ENCODE results near the gene PRKCZ.

PRKCZ gene

DNA sequence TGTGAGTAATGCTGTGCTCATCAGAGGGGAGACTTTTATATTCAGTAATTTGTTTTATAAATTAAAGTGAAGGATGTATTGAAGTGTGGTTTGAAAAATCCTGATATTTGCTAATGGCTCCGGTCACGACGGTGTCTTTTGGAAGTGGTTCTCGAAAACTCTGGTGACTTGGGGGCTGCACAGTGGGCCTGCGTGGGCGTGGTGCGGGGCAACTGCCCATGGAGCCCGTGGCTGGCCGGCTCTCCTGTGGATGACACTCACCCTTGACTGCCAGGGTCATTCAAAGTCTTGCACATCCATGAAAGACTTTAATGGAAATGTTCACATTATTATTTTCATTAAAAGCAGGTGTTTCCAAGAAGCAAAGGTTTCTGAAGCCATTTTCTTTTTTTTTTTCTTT, 136.7 kb downstream of the PRKCZ start:
- H3K27me3 Mint-ChIP-seq = no peaks in the 10 kb centered on the region

DNA sequence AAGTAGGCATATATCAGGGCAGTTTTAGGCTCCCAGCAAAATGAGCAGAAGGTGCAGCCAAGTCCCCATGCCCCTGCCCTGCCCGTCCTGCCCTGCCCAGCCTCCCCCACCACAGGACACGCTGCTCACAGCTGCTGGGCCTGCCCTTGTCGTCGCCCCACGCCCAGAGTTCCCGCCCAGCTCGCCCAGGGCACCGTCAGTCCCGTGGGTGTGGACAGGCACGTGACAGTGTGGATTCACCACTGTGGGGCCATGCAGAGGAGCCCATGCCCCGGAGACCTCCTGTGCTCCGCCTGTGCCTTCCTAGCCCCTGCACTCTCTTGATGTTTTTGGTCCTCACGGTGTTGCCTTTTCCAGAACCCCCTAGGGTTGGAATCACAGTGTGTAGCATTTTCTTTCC, 137.4 kb downstream of the PRKCZ start:
- Mint-ChIP-seq H3K4me3 (no peak overlapping the region), H3K27ac (no peak overlapping the region), H3K9me3 (no peaks in the 10 kb centered on the region), H3K4me1 (peaks cover 36% of the 10 kb centered on the region), H3K27me3 (no peaks in the 10 kb centered on the region)
- ATAC-seq (no peak), DNase-seq (no peak)

More for the DNA sequence above, 136.7 kb downstream of the PRKCZ start:
- ATAC-seq = no peak
- no peak for DNase-seq
- H3K4me3 Mint-ChIP-seq = no peak overlapping the region
- H3K9me3 Mint-ChIP-seq = no peaks in the 10 kb centered on the region
- H3K4me1 Mint-ChIP-seq = peaks cover 33% of the 10 kb centered on the region
- H3K27ac Mint-ChIP-seq = no peak overlapping the region

DNA sequence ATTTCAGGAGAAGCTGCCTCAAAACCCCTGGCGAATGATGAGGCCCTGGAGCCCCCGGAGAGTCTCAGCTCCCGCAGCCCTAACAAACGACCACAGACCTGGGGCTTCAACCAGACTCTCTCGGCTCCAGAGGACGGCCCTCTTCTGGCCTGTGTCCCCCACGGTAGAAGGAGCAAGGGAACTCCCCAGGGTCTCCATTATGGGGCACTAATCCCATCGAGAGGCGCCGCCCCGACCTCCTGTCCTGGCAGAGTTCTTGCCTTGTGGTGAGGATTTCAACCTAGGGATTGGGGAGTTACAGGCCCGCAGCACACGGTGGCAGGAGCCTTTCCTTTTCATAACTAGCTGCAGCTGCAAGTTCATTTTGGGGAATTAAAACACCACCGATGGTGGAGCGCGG, 138.1 kb downstream of the PRKCZ start:
- no peaks in the 10 kb centered on the region for H3K27me3 Mint-ChIP-seq
- H3K4me1 Mint-ChIP-seq = peaks cover 44% of the 10 kb centered on the region
- H3K4me3 Mint-ChIP-seq = no peak overlapping the region
- ATAC-seq = no peak
- H3K9me3 Mint-ChIP-seq = no peaks in the 10 kb centered on the region
- no peak for DNase-seq
- no peak overlapping the region for H3K27ac Mint-ChIP-seq

DNA sequence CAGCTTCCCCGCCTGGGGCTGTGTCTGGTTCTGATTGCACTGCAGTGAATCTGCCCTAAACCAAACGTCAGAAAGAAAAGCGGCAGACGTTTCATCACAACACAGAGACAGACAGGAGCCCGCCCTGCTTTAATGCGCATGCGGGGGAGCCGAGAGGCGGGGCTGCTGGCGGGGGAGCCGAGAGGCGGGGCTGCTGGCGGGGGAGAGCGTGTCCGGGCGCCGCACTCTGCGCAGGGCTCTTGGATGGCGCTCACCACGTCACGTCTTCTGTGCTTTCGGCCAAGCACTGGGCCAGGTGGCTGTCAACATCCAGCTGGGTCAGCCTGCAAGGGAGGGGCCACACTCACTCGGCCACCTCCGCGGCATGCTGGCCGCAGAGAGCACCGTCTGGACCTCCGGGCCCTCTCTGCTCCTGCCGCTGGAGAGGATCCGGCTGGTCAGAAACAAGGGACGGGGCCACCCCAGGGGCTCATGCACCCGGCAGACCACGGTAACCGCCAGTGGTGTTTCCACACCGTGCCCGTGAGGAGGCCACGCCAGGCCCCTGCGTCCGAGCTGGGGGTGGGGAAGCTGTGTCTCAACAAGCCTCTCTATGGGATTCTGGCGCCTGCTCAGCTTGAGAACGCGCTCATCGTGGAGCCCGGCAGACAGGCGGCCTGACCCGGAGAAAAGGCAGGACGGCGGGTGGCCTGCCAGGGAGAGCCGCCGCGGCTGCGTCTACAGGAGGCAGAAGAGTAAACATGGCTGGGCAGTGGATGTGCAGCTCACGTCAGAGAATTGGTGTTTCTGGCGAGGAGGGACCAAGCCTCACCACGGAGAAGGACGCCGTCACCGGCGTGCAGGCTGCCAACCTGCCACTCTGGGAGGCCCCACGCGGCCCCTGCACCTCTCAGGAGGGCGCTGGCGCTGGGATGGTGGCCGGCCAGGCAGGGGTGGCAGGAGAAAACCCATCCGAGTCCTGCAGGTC, 139.5 kb downstream of the PRKCZ start:
- H3K27me3 Mint-ChIP-seq = no peaks in the 10 kb centered on the region
- H3K9me3 Mint-ChIP-seq = no peaks in the 10 kb centered on the region
- H3K4me1 Mint-ChIP-seq = peaks cover 50% of the 10 kb centered on the region
- ATAC-seq (peak; percentile 90), DNase-seq (peak; percentile 88 to 89)
- H3K4me3 Mint-ChIP-seq = peak overlapping the region; percentile 68 to 84
- peak overlapping the region; percentile 69 to 85 for H3K27ac Mint-ChIP-seq

DNA sequence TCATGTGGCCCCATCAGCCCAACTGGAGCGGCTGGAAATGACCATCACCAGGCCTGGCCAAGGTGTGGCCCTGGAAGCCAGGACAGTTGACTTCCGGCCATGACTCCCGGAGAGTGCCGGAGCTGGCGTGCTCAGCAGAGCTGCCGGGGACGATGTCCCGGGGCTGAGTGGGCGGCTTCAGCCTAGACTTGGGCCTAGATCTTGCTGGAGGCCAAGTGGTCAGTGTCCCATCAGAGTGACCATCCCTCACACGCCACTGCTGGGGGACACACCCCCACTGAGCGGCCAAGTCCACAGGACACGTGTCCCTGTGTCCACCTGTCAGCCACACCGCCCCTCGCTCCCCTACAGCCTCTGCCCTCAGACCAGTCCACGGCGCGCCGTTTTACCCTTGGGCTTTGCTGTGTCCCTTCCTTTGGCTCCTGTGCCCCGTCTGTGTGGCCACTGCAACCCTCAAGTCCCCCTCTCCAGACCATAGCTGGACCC, 140.3 kb downstream of the PRKCZ start:
- Mint-ChIP-seq H3K9me3 (no peaks in the 10 kb centered on the region), H3K4me3 (peak overlapping the region; percentile 19 to 76), H3K27me3 (no peaks in the 10 kb centered on the region), H3K27ac (no peak overlapping the region), H3K4me1 (peaks cover 50% of the 10 kb centered on the region)
- ATAC-seq (no peak), DNase-seq (no peak)

DNA sequence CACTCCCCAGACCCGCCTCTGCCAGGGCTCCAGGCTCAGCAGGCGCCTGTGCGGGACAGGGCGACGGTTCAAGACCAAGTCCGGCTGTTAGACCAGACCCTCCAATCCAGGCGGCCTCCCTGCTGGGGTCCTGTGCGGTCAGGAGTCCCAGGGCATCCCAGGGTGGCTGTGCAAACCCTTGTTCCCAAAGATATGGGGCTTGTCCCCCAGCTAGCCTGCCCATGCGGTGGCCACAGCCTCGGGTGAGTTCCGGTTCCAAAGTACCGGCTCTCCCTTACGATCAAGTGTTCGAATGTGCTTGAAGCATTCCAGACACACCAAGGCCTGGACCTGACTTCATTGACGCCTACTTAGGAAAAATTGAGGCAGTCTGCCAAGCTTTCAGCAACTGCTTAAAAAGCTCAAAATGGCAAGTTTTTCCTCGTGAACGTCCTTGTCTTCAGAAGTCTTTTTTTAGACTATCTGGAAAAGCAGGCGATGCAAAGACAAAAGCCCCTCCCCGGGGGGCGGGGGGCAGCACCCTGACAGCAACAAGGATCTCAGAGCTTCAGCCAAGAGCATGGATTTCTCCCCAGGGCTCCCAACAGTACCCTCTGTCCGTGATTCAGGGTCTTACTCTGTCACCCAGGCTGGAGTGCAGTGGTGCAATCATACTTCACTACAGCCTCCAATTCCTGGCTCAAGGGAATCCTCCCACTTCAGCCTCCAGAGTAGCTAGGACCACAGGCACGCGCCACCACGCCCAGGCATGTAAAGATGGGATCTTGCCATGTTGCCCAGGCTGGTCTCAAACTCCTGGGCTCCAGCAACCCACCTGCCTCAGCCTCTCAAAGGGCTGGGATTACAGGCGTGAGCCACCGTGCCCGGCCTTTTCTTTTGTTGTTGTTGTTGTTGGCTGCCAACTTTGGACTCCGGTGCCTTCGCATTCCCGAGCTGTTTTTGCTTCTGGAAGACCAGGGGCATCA, 142.1 kb downstream of the PRKCZ start:
- Mint-ChIP-seq H3K4me3 (peak overlapping the region; percentile 3 to 42), H3K4me1 (peaks cover 54% of the 10 kb centered on the region), H3K9me3 (no peaks in the 10 kb centered on the region), H3K27ac (no peak overlapping the region), H3K27me3 (no peaks in the 10 kb centered on the region)
- DNase-seq (no peak), ATAC-seq (no peak)

DNA sequence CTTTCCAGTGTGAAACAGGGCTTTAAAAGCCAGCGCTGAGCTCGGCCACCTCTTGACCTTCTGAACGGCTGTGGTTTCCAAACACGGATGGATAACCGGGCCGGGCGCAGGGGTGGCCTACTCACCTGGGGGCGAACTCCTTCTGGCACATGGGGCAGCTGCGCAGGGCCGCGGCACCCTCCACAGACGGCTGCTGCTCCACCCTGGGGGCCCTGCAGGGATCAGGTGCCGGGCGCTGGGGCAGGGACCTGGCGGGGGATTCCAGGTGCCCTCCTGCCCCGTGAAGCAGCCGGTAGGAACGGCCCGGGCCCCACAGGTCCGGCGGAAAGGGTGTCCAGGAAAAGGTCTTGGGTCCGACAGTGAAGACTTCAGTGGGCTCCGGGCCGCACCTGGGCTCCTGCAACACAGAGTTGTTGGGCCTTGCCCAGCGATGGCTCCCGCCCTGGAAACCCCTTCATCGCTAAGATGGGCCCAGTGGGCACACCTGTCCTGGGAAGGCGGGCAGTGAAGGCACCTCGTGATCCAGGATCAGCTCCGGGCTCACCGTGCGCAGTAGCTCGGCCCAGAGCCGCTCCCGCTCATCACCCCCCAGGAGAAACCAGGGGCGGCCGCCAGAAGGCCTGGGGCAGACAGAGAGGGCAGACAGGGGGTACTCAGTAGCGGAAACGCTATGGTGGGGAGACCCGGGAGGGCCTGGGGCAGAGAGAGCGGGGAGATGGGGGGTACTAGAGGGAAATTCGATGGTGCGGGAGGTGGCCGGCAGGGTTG, 143.5 kb downstream of the PRKCZ start:
- H3K27ac Mint-ChIP-seq = peak overlapping the region; percentile 91 to 95

DNA sequence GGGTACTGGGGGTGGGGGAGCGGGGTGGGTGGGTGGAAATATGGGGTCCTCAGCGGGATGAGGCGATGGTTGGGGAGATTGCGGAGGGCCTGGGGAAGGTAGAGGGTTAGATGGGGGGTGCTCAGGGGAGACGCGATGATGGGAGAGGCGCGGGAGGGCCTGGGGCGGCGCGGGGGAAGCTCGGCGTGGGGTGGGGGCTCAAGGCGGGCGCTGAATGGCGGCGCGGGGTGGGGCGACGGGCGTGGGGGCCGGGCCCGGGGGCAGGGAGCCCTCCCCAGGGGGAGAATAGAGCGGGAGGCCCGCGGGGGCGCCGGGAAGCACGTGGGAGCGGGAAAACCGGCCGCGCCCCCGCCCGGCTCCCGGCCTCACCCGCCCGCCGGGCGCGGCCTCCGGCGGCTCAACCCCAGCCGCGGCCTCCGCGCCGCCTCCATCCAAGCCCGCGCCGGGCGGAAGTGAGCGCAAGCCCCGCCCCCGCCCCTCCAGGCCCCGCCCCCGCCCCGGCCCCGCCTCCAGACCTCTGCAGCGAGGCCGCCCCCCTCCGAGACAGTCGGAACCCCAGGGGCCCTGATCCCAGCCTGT, 144.2 kb downstream of the PRKCZ start, which contains the start of gene FAAP20:
FAAP20 (minus strand) TSS at position 454 of the 579 bp plus-strand sequence; CDS start at position 431, 23 bp downstream.
- peak within 1 kb of the TSS; percentile 96 to 97 for H3K27ac Mint-ChIP-seq
- no peaks in the 10 kb centered on the region for H3K9me3 Mint-ChIP-seq
- H3K4me1 Mint-ChIP-seq = peaks cover 65% of the 10 kb centered on the region
- peak; percentile 61 for ATAC-seq
- no peak for DNase-seq
- no peaks in the 10 kb centered on the region for H3K27me3 Mint-ChIP-seq
- peak within 1 kb of the TSS; percentile 90 to 93 for H3K4me3 Mint-ChIP-seq

More for the DNA sequence above, 143.5 kb downstream of the PRKCZ start:
- peaks cover 63% of the 10 kb centered on the region for H3K4me1 Mint-ChIP-seq
- peak overlapping the region; percentile 81 to 91 for H3K4me3 Mint-ChIP-seq
- no peaks in the 10 kb centered on the region for H3K27me3 Mint-ChIP-seq
- no peaks in the 10 kb centered on the region for H3K9me3 Mint-ChIP-seq
- ATAC-seq = no peak
- DNase-seq = no peak

DNA sequence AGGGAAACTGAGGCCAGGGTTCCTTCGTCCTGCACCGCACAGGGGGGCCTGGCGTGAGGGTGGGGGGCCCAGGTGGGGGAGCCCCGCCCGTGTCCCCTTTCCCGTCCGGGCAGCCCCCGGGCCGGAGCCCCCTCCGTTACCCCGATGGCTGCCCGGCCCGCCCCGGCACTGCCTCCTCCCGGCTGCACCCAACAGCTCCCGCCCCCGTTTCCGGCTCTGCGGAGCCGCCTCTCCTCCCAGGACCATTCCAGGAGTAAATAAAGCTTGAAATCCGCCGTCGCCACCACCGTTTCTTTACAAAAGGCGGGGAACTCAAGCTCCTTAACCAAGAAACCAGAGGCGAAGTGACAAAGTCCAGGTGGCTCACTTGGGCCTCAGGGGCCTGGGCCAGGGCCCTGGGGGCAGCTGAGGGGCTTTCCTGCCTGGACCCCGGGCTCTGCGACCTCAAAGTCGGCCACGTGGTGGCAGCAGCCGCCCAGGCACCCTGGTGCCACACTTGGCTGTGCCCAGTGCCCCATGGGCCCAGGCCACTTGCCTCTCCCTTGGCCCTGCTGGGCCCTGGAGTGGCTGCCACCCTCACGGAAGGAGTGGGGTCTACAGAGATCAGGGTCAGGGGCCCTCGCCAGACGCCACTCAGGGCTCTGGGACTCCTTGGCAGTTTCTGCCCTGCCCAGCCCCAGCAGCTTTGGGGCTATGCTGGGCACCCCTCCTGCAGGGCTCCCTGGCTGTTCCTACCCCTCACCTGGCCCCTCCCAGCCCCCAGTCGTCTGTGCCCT, 144.9 kb downstream of the PRKCZ start:
- H3K4me1 Mint-ChIP-seq = peaks cover 65% of the 10 kb centered on the region
- no peaks in the 10 kb centered on the region for H3K27me3 Mint-ChIP-seq
- peak overlapping the region; percentile 90 to 93 for H3K4me3 Mint-ChIP-seq
- H3K27ac Mint-ChIP-seq = peak overlapping the region; percentile 96 to 97
- DNase-seq (peak; percentile 92 to 95), ATAC-seq (peak; percentile 81)
- H3K9me3 Mint-ChIP-seq = no peaks in the 10 kb centered on the region

DNA sequence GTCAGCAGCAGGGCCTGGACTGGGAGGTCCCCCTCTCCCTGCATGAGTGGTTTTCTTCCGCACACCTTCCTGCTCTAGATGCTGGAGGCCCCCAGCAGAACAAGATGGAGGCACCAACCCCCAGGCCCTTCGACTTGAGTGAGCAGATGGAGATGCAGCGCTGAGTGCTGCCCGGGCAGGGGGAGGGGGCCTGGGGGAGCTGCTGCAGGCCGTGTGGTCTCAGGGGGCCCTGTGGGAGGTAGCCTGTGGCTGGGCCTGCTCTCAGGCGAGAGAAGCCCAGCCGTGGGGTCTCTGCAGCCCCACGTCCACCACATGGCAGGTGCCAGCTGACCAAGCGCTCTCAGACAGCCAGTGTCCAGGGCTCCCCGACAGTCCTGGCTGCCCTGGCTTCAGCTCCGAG, 145.6 kb downstream of the PRKCZ start:
- Mint-ChIP-seq H3K4me1 (peaks cover 64% of the 10 kb centered on the region), H3K27ac (peak overlapping the region in 1 of 2 donors; percentile 63), H3K4me3 (peak overlapping the region in 1 of 2 donors; percentile 93), H3K27me3 (no peaks in the 10 kb centered on the region), H3K9me3 (no peaks in the 10 kb centered on the region)
- ATAC-seq = no peak
- no peak for DNase-seq

DNA sequence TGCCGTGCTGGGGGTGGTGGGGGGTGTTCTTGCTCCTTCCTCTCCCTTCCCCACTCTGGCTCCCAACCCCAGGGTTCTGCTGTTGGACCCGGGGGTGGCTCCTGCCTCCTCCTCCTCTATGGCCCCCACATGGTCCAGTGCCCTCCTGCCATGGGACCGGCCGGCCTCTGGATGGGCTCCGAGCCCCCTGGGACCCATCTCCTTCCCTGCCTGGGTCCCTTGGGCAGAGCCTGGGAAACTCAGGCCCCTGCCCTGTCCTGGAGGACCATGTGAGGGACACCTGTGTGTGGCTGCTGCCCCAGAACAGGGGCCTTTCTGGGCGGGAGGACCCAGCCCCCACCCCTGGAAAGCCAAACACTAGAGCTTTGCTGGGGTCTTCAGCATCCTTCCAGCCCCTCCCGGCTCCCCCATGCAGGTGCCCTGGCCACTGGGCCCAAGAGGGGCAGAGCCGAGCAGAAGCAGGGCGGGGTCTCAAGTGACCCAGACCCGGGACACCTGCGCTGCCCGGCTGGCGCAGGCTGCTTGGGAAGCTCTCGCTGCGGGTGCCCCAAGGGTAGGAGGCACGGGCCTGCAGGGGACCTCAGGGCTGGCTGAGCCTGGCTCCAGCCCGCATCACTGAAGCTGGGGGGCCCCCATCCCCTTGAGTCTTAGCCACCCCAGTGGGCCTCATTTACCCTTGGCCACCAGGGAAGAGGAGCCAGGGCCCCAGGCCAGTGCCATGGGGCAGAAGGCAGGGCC, 146.9 kb downstream of the PRKCZ start:
- H3K9me3 Mint-ChIP-seq = no peaks in the 10 kb centered on the region
- peaks cover 51% of the 10 kb centered on the region for H3K4me1 Mint-ChIP-seq
- peak overlapping the region in 1 of 2 donors; percentile 54 for H3K27ac Mint-ChIP-seq
- no peaks in the 10 kb centered on the region for H3K27me3 Mint-ChIP-seq
- no peak for ATAC-seq
- DNase-seq = no peak
- H3K4me3 Mint-ChIP-seq = no peak overlapping the region

DNA sequence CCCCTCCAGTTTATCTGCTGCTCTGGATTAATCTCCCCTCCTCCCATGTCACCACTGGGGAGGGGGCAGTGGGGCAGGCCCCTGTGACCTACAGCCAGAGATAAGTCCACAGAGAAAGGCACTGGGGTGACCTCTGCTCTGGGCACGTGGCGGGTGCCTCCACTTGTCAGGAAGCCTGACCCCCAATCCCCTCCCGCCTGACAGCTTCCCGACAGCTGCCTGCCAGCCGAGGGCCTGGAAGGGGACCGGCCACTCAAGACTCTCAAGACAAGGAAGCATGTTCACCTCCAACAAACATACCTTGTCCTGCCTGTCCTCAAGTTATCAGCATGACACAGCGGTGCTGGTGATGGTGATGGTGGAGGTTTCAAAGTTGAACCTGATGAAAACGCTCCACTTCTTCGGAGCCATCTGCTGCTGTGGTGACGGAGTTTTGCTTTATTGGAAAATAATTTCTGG, 147.5 kb downstream of the PRKCZ start:
- H3K4me1 Mint-ChIP-seq = peaks cover 48% of the 10 kb centered on the region
- no peak for ATAC-seq
- H3K27me3 Mint-ChIP-seq = no peaks in the 10 kb centered on the region
- H3K4me3 Mint-ChIP-seq = no peak overlapping the region
- H3K27ac Mint-ChIP-seq = peak overlapping the region in 1 of 2 donors; percentile 54
- no peaks in the 10 kb centered on the region for H3K9me3 Mint-ChIP-seq
- DNase-seq = no peak

DNA sequence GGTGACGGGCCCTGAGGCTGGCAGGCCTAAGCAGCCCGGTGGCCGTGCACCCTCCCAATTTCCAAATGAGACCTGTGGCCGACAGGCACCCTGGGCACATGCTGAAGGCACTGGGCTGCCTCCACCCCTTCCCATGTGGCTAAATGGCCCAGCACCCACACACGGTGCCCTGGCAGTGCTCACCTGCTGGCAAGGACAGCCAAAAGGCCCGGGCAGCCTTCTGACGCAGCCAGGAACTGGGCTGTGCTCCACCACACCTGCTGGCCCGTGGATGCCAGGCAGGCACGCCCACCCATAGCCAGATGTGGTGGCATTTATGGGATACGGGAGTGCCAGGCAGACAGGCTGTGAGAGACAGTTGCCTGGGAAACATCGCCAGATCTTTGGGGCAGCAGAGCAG, 148.4 kb downstream of the PRKCZ start:
- ATAC-seq (no peak), DNase-seq (no peak)
- no peaks in the 10 kb centered on the region for H3K27me3 Mint-ChIP-seq
- peak overlapping the region; percentile 96 for H3K4me3 Mint-ChIP-seq
- no peaks in the 10 kb centered on the region for H3K9me3 Mint-ChIP-seq
- peak overlapping the region in 1 of 2 donors; percentile 91 for H3K27ac Mint-ChIP-seq
- peaks cover 47% of the 10 kb centered on the region for H3K4me1 Mint-ChIP-seq

All from stimulated activated naive CD8-positive, alpha-beta T cell treated with anti-CD3 and anti-CD28 coated beads, Interleukin-15, amount 100 ng/mL, for 72 hours (primary cell).